ENCODE measurements around the gene CNGB1. TPM values are rescaled to one million over a fixed set of nuclear protein-coding genes. Genes with fewer than 3 reads are reported as not detected.

The CNGB1 gene
- total RNA-seq, 1 experiment from 2014 or later: not detected

DNA sequence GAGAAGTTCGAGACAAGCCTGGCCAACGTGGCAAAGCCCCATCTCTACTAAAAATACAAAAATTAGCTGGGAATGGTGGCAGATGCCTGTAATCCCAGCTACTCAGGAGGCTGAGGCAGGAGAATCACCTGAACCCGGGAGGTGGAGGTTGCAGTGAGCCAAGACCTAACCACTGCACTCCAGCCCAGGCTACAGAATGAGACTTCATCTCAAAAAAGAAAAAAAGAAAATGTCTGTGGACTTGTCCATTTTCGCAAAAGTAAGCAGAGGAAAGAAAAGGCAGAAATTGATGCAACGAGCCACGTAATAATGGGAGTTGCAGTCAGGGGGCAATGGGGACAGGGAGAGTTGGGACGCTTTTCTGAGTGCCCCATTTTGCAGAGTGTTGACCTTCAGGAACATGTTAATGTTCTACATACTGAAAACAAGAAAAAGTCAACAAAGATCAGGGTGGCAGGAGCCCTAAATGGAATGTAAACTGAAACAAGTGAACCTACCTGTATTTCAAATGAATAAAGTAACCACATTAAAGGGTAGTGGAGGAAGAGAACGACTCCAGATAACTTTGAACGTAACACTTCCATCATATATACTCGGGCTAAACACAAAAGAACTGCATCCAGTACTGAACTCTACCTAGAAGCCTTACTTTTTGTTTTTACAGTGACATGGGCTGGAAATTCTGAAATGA lies 76.4 kb downstream of the CNGB1 start:
- Histone ChIP-seq H3K9me2 (ENCODE audit: insufficient read depth) (no peaks in the 10 kb centered on the region), H3K4me1 (ENCODE audit: control insufficient read depth in 1 of 2, insufficient read depth in 2 of 2, low read length in 2 of 2) (0 out of 4 replicates have a peak, but pooled peaks cover 0 to 8% of the 10 kb centered on the region in 2 experiments), H3K27ac (ENCODE audit: low read depth, low read length) (no peak overlapping the region), H3K36me3 (ENCODE audit: control insufficient read depth in 1 of 2, insufficient read depth in 2 of 2, low read length in 2 of 2) (no peaks in the 10 kb centered on the region), H3K4me3 (replicated peaks in 1 of 2; ENCODE audit: low read depth in 1 of 2, low read length in 2 of 2) (no peak overlapping the region), H2AFZ (ENCODE audit: low read depth, low read length, poor library complexity, severe bottlenecking) (no peak overlapping the region), H3K4me2 (ENCODE audit: low read length) (no peak overlapping the region), H3K9ac (ENCODE audit: low read length) (no peak overlapping the region), H3K27me3 (ENCODE audit: insufficient read depth, low read length) (no peaks in the 10 kb centered on the region), H3K79me2 (ENCODE audit: insufficient read depth, low read length) (no peaks in the 10 kb centered on the region), H3K9me3 (ENCODE audit: control insufficient read depth in 1 of 2, insufficient read depth in 1 of 2, low read depth in 1 of 2, low read length in 2 of 2) (no peaks in the 10 kb centered on the region), H4K20me1 (ENCODE audit: insufficient read depth) (no peaks in the 10 kb centered on the region)
- no peak for DNase-seq (ENCODE audit: low read depth, low spot score)
- no peak for ATAC-seq
- intact Hi-C loops (cut with micrococcal nuclease): loop anchor here (10.0 kb wide), 1 partner anchor 140 kb away; no protein-coding TSS in a partner anchor
- ChIA-PET POLR2A (no interaction called here), CTCF (interaction anchor here (0.7 to 1.3 kb wide), 3 partner anchors 99 to 140 kb away, joined by 3 read pairs; no protein-coding TSS in a partner anchor), RAD21 (ENCODE audit: low non-redundant PET in 1 of 2, low total read pairs in 2 of 2, uncharacterized antibody in 2 of 2, unreplicated experiment in 2 of 2) (no interaction called here)
- BruUV-seq (replicated peaks): no TSS peak
- TF ChIP-seq RAD21 (IDR thresholded peaks at IDR 0.05; ENCODE audit: low read depth) (no peak), CEBPB (IDR thresholded peaks at IDR 0.05; ENCODE audit: low read depth) (no peak), TCF7L2 (IDR thresholded peaks at IDR 0.05; ENCODE audit: borderline replicate concordance, extremely low read depth, insufficient read depth, insufficient read length) (no peak), YY1 (IDR thresholded peaks at IDR 0.05; ENCODE audit: extremely low read depth, insufficient replicate concordance, low read depth, low read length) (no peak), FOSL1 (IDR thresholded peaks at IDR 0.05; ENCODE audit: low read depth) (no peak), ELF1 (IDR thresholded peaks at IDR 0.05; ENCODE audit: borderline replicate concordance, low read depth) (no peak), POLR2A (IDR thresholded peaks at IDR 0.05; ENCODE audit: borderline replicate concordance, extremely low read depth, insufficient read depth, insufficient read length) (no peak)
- TF ChIP-seq, protein P1, sequence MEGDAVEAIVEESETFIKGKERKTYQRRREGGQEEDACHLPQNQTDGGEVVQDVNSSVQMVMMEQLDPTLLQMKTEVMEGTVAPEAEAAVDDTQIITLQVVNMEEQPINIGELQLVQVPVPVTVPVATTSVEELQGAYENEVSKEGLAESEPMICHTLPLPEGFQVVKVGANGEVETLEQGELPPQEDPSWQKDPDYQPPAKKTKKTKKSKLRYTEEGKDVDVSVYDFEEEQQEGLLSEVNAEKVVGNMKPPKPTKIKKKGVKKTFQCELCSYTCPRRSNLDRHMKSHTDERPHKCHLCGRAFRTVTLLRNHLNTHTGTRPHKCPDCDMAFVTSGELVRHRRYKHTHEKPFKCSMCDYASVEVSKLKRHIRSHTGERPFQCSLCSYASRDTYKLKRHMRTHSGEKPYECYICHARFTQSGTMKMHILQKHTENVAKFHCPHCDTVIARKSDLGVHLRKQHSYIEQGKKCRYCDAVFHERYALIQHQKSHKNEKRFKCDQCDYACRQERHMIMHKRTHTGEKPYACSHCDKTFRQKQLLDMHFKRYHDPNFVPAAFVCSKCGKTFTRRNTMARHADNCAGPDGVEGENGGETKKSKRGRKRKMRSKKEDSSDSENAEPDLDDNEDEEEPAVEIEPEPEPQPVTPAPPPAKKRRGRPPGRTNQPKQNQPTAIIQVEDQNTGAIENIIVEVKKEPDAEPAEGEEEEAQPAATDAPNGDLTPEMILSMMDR (IDR thresholded peaks at IDR 0.05 in 2 of 3, conservative IDR thresholded peaks at IDR 0.05 in 1 of 3; ENCODE audit: borderline replicate concordance in 1 of 3, insufficient read depth in 1 of 3, low read depth in 2 of 3, low read length in 2 of 3): no peak
- TF ChIP-seq, protein P2, sequence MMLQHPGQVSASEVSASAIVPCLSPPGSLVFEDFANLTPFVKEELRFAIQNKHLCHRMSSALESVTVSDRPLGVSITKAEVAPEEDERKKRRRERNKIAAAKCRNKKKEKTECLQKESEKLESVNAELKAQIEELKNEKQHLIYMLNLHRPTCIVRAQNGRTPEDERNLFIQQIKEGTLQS (IDR thresholded peaks at IDR 0.05): no peak
- TF ChIP-seq, protein P3, sequence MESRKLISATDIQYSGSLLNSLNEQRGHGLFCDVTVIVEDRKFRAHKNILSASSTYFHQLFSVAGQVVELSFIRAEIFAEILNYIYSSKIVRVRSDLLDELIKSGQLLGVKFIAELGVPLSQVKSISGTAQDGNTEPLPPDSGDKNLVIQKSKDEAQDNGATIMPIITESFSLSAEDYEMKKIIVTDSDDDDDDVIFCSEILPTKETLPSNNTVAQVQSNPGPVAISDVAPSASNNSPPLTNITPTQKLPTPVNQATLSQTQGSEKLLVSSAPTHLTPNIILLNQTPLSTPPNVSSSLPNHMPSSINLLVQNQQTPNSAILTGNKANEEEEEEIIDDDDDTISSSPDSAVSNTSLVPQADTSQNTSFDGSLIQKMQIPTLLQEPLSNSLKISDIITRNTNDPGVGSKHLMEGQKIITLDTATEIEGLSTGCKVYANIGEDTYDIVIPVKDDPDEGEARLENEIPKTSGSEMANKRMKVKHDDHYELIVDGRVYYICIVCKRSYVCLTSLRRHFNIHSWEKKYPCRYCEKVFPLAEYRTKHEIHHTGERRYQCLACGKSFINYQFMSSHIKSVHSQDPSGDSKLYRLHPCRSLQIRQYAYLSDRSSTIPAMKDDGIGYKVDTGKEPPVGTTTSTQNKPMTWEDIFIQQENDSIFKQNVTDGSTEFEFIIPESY (IDR thresholded peaks at IDR 0.05; ENCODE audit: extremely low read depth, insufficient replicate concordance, low read length): no peak

Measured in HCT116 (cell line).